MM.1S (cell line): ENCODE results near the gene RPH3AL.

Experiments used
- DNase-seq: peaks from one replicate; pipeline ENCODE4 v3.0.0-alpha.2; 2015
- H2AFZ ChIP-seq: fragments of 300-600 bp; sonication (generic); 2 replicates; pipeline ENCODE4 v1.6.0; 2016; ENCODE audit warnings: antibody characterized with exemption, low read length
- H3F3A ChIP-seq: fragments of 300-600 bp; sonication (generic); 2 replicates; pipeline ENCODE4 v1.6.1; 2016; ENCODE audit warnings: mild to moderate bottlenecking, antibody characterized with exemption, low read length, moderate library complexity, mixed read lengths; ENCODE audit not compliant: insufficient read depth
- H3K27ac ChIP-seq: fragments of 300-600 bp; sonication (generic); 2 replicates; pipeline ENCODE4 v1.5.1; 2016; ENCODE audit warnings: mild to moderate bottlenecking, low read length
- H3K27me3 ChIP-seq: fragments of 300-600 bp; sonication (generic); replicated peaks from 2 replicates; pipeline ENCODE4 v1.6.0; 2016; ENCODE audit warnings: low read length; ENCODE audit not compliant: insufficient read depth
- H3K36me3 ChIP-seq: fragments of 300-600 bp; sonication (generic); replicated peaks from 2 replicates; pipeline ENCODE4 v1.6.1; 2016; ENCODE audit warnings: mild to moderate bottlenecking, low read length, mixed read lengths; ENCODE audit not compliant: insufficient read depth
- H3K4me1 ChIP-seq: fragments of 300-600 bp; sonication (generic); 2 replicates; pipeline ENCODE4 v1.6.1; 2016; ENCODE audit warnings: low read length, mixed read lengths
- H3K4me2 ChIP-seq: fragments of 300-600 bp; sonication (generic); 2 replicates; pipeline ENCODE4 v1.6.0; 2016; ENCODE audit warnings: low read depth, low read length
- H3K4me3 ChIP-seq: fragments of 300-600 bp; sonication (generic); 2 replicates; pipeline ENCODE4 v1.5.1; 2016; ENCODE audit warnings: low read length, mixed read lengths
- H3K79me2 ChIP-seq: fragments of 300-600 bp; sonication (generic); 2 replicates; pipeline ENCODE4 v1.6.1; 2016; ENCODE audit warnings: mixed run types, low read length, mixed read lengths
- H3K9ac ChIP-seq: fragments of 300-600 bp; sonication (generic); 2 replicates; pipeline ENCODE4 v1.6.1; 2016; ENCODE audit warnings: low read length, mixed read lengths
- H3K9me2 ChIP-seq: fragments of 300-600 bp; sonication (generic); replicated peaks from 2 replicates; pipeline ENCODE4 v1.6.1; 2016; ENCODE audit warnings: mild to moderate bottlenecking, low read length, mixed read lengths; ENCODE audit not compliant: insufficient read depth
- H3K9me3 ChIP-seq: fragments of 300-600 bp; sonication (generic); replicated peaks from 2 replicates; pipeline ENCODE4 v1.6.1; 2016; ENCODE audit warnings: mild to moderate bottlenecking, low read length, mixed read lengths; ENCODE audit not compliant: insufficient read depth
- H4K20me1 ChIP-seq: fragments of 300-600 bp; sonication (generic); 2 replicates; pipeline ENCODE4 v1.6.1; 2016; ENCODE audit warnings: mild to moderate bottlenecking, low read length, moderate library complexity, mixed read lengths; ENCODE audit not compliant: insufficient read depth
- CTCF ChIP-seq: fragments of 300-600 bp; sonication (generic); IDR thresholded peaks from 2 replicates; pipeline ENCODE4 v1.5.1; 2016; ENCODE audit warnings: antibody characterized with exemption, low read length, mixed read lengths
- EZH2 ChIP-seq: fragments of 300-600 bp; sonication (generic); optimal IDR thresholded peaks from 2 replicates; pipeline ENCODE3; 2017; ENCODE audit warnings: low read depth, mild to moderate bottlenecking, antibody characterized with exemption, low read length, mixed read lengths
- EZH2phosphoT487 ChIP-seq: fragments of 300-600 bp; sonication (generic); IDR thresholded peaks from 2 replicates; pipeline ENCODE4 v1.6.1; 2018; ENCODE audit warnings: antibody characterized with exemption, low read length

The RPH3AL gene

GRCh38 chr17:384622-385177, 32.1 kb upstream of the RPH3AL start:
- H3K27me3 ChIP-seq = peaks cover 70% of the 10 kb centered on the region
- no peaks in the 10 kb centered on the region for H3K36me3 ChIP-seq
- no peaks in the 10 kb centered on the region for H3K9me3 ChIP-seq
- H3K79me2 ChIP-seq = no peaks in the 10 kb centered on the region
- H2AFZ ChIP-seq = no peak overlapping the region
- H4K20me1 ChIP-seq = no peaks in the 10 kb centered on the region
- no peak for TF ChIP-seq EZH2
- no peak for TF ChIP-seq EZH2phosphoT487
- no peak for TF ChIP-seq CTCF
- DNase-seq = no peak
- no peaks in the 10 kb centered on the region for H3K9me2 ChIP-seq
- H3K4me1 ChIP-seq = no peaks in the 10 kb centered on the region
- no peak overlapping the region for H3K9ac ChIP-seq
- H3K27ac ChIP-seq = no peak overlapping the region
- no peaks in the 10 kb centered on the region for H3F3A ChIP-seq
- no peak overlapping the region for H3K4me3 ChIP-seq
- H3K4me2 ChIP-seq = no peak overlapping the region

GRCh38 chr17:383771-384621, 31.4 kb upstream of the RPH3AL start:
- Histone ChIP-seq H3K9ac (no peak overlapping the region), H4K20me1 (no peaks in the 10 kb centered on the region), H3K4me1 (no peaks in the 10 kb centered on the region), H3F3A (no peaks in the 10 kb centered on the region), H2AFZ (no peak overlapping the region), H3K27me3 (peaks cover 71% of the 10 kb centered on the region), H3K79me2 (no peaks in the 10 kb centered on the region), H3K9me3 (no peaks in the 10 kb centered on the region), H3K27ac (no peak overlapping the region), H3K4me2 (no peak overlapping the region), H3K36me3 (no peaks in the 10 kb centered on the region), H3K4me3 (no peak overlapping the region), H3K9me2 (no peaks in the 10 kb centered on the region)
- no peak for DNase-seq
- TF ChIP-seq EZH2 = no peak
- no peak for TF ChIP-seq CTCF
- no peak for TF ChIP-seq EZH2phosphoT487

- Histone ChIP-seq H3F3A (no peaks in the 10 kb centered on the region), H3K4me1 (no peaks in the 10 kb centered on the region), H3K4me2 (no peak overlapping the region), H3K36me3 (no peaks in the 10 kb centered on the region), H3K9me2 (no peaks in the 10 kb centered on the region), H3K79me2 (no peaks in the 10 kb centered on the region), H3K9me3 (no peaks in the 10 kb centered on the region), H3K27me3 (peaks cover 71% of the 10 kb centered on the region), H3K9ac (no peak overlapping the region), H3K27ac (no peak overlapping the region), H2AFZ (no peak overlapping the region), H3K4me3 (no peak overlapping the region), H4K20me1 (no peaks in the 10 kb centered on the region)
- no peak for DNase-seq
- TF ChIP-seq EZH2 (no peak), CTCF (no peak), EZH2phosphoT487 (no peak)
Measured at GRCh38 chr17:382644-383533, 30.3 kb upstream of the RPH3AL start.
